H54 (cell line): Measurements from ENCODE around the gene PCNX3.
A peak's percentile ranks its signal among the peaks of the same experiment; 100 is the strongest.

ENCODE experiments used
- DNase-seq: peaks from one replicate; pipeline ENCODE4 v3.0.0; 2011; ENCODE audit warnings: low spot score, mixed read lengths; ENCODE audit not compliant: insufficient read length
- FAIRE-seq: peaks from 3 replicates; lab custom pipeline; 2011; peaks lifted over from hg19 to GRCh38; lab: Jason Lieb, UNC
- POLR2A ChIP-seq: IDR thresholded peaks from 2 replicates; pipeline ENCODE4 v1.6.1; 2011; ENCODE audit warnings: low read depth, mild to moderate bottlenecking, low read length

The PCNX3 gene

GRCh38 chr11:65613091-65613928 is 2.3 kb upstream of the PCNX3 start:
- no peak for TF ChIP-seq POLR2A
- FAIRE-seq (no peak), DNase-seq (no peak)

GRCh38 chr11:65615950-65616574 is 486 bp downstream of the PCNX3 start:
- no peak for TF ChIP-seq POLR2A
- peak; percentile 65 for DNase-seq
- no peak for FAIRE-seq

GRCh38 chr11:65616575-65617001 is 1.0 kb downstream of the PCNX3 start:
- no peak for FAIRE-seq
- TF ChIP-seq POLR2A = no peak

GRCh38 chr11:65617136-65617850 is 1.7 kb downstream of the PCNX3 start:
- no peak for FAIRE-seq
- no peak for TF ChIP-seq POLR2A

More at GRCh38 chr11:65616575-65617001, 1.0 kb downstream of the PCNX3 start:
- no peak for DNase-seq

GRCh38 chr11:65617990-65618751 is 2.6 kb downstream of the PCNX3 start:
- DNase-seq (no peak), FAIRE-seq (no peak)
- TF ChIP-seq POLR2A = no peak; the same call in 1 of the 2 replicates

More at GRCh38 chr11:65617136-65617850, 1.7 kb downstream of the PCNX3 start:
- DNase-seq = no peak

GRCh38 chr11:65618763-65619162 is 3.2 kb downstream of the PCNX3 start:
- DNase-seq (no peak), FAIRE-seq (no peak)
- TF ChIP-seq POLR2A = no peak

GRCh38 chr11:65619281-65619928 is 3.8 kb downstream of the PCNX3 start:
- FAIRE-seq (no peak), DNase-seq (no peak)
- TF ChIP-seq POLR2A = no peak

GRCh38 chr11:65620666-65621065 is 5.1 kb downstream of the PCNX3 start:
- FAIRE-seq (no peak), DNase-seq (no peak)
- TF ChIP-seq POLR2A = no peak

GRCh38 chr11:65621460-65621859 is 5.9 kb downstream of the PCNX3 start:
- TF ChIP-seq POLR2A = no peak
- FAIRE-seq (no peak), DNase-seq (no peak)

GRCh38 chr11:65622011-65622410 is 6.4 kb downstream of the PCNX3 start:
- no peak for TF ChIP-seq POLR2A
- DNase-seq (no peak), FAIRE-seq (no peak)

- FAIRE-seq = no peak
- TF ChIP-seq POLR2A = no peak
Observed at GRCh38 chr11:65623177-65623576, 7.6 kb downstream of the PCNX3 start.

GRCh38 chr11:65623852-65624616 is 8.5 kb downstream of the PCNX3 start:
- DNase-seq = no peak
- TF ChIP-seq POLR2A = no peak
- FAIRE-seq = no peak

More at GRCh38 chr11:65623177-65623576, 7.6 kb downstream of the PCNX3 start:
- DNase-seq = no peak
